SKM-1 (cell line): ENCODE results near the gene KREMEN1.
A peak's percentile ranks its signal among the peaks of the same experiment; 100 is the strongest.

Source experiments
- DNase-seq: peaks from one replicate; lab custom pipeline; 2025; ENCODE audit not compliant: unreplicated experiment; lab: John Stamatoyannopoulos, UW

Gene KREMEN1

GRCh38 chr22:29149841-29150555 is 77.2 kb downstream of the KREMEN1 start:
- no peak for DNase-seq

DNA sequence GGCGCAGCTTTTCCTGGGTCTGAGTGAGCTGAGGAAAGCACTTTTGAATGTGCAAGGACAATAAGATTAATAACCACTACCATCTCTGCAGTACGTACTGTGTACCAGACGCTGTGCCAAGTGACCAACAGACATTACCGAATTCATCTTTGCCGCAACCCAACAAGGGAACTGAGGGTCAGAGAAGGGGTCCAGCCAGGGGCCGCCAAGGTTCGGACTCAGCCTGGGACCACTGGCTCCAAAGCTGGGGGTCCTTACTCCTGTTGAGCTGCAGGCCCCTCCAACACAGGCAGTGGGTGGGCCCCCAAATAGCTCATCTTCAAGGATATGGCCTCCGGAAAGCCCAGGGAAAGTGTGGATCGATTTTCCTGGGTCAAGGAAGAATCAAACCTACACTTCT is 77.9 kb downstream of the KREMEN1 start:
- DNase-seq = no peak

- no peak for DNase-seq
Observed at GRCh38 chr22:29151316-29151715, 78.5 kb downstream of the KREMEN1 start.

DNA sequence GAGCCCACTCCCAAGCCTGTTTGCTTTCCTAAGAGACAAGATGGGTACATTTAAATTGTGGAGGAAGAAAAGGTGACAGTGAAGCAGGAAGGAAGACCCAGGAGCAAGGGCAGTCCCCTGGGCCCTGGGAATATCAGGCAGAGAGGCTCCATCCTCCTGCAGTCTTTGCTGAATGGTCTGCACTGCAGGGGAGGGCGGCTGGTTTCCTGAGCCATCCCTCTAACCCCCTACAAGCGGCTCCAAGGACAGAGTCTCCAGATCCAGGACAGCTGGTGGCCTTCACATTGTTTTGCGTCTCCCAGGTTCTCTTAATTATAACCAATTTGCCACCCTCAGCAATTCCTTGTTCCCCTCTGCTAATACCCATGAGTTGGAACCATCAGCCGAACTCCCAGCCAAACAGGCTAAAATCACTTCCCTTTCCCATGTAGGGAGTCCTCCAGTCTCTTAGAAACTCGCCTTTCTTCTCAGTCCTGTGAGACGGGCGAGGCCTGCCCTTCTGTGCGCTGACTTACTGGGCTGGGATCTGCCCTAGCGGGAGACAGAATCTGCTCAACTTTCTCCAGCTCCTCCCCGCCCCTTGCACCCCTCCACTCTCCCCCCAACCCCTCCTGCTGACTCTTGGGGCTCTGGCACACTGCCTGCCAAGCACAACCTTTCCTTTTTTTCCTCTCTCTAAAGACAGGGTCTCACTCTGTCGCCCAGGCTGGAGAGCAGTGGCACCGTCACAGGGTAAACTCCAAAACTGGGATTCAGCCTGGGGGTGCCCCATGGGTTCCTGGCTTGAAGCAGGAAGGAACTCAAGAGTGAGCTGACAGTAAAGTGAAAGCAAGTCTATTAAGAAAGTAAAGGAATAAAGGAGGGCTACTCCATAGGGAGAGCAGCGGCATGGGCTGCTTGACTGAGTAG is 79.5 kb downstream of the KREMEN1 start:
- no peak for DNase-seq

GRCh38 chr22:29152954-29153719 is 80.3 kb downstream of the KREMEN1 start:
- DNase-seq = no peak

DNA sequence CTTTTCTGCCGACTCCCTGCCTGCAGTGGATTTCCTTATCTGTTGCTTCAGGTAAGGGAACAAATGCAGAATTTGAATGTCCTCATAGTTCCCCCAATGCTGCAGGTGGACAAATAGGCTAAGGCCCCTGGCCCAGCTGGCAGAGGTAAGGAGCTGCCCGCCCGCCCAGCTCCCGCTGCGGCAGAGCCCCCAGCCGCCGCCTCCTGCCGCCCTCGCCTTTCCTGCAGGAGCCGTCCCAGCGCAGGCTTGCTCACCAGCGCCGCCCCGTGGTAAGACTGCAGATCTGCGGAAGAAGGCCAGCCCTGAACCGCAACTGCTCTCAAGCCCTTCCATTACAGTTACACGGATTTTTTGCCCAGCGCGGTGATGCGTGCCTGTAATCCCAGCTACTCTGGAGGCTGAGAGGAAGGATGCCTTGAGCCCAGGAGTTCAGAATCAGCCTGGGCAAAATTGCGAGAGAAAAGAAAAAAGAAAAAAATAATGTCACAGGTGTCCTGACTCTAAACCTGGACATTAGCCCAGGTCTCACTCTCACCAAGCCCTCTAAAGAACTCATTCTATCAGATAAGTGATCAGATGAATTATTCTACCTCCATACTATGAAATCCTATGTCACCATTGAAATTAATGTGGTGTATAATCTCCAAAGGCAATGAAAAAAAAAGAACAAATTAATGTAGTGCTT is 81.7 kb downstream of the KREMEN1 start:
- peak; percentile 52 for DNase-seq

GRCh38 chr22:29155966-29156365 is 83.1 kb downstream of the KREMEN1 start:
- DNase-seq = no peak

DNA sequence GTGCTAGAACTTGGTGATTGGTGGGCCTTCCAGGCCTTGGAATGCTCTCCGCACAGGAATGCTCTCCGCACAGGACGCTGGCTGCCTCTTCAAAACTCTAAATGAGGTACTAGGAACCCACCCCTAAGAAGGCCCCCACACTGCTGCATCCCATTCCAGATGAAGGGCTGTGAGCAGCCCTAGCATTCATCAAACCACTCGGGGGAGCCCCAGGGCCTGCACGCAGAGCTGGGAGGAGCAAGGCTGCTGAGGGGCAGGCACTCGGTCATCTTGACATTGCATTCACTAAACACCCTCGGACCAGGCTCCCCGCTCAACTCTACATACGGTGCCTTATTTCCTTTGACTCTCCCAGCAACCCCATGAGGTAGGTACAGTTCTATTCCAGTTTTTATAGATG is 83.7 kb downstream of the KREMEN1 start:
- no peak for DNase-seq

DNA sequence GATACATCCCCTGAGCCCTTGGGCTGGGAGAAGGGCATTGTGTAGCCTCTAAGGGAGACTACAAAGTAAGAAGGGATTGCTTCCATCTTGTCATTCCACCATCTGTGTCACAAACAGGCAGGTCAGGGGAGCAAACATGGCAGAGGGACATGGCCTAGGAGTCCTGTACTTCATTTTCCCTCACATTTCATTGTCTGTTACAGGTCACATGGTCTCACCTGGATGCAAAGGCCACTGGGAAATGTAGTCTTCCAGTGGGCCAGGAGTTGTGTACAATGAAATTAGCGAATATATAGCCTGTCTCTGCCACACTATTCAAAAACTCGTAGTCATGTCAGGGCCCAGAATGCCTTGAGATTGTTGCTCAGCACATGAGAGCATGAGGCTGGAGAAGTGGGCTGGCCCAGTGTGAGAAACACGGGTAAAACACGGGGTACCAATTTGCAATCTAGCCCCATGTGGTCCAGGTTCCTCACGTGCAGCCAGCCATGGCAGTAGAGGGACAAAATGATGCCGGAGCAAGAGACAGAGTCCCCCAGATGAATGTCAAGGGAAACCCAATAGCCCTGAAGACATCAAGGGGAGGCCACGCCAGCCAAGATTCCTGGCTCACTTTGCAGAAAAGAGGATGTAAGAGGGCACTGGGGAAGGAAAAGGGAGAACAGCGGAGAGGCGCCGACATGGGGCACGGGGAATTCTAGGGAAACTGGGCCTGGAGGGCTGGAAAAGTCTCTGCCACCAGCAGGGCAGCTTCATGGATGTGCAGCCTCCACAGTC is 85.1 kb downstream of the KREMEN1 start:
- DNase-seq = no peak

- no peak for DNase-seq
Observed at GRCh38 chr22:29158546-29158945, 85.7 kb downstream of the KREMEN1 start.

- DNase-seq = no peak
Observed at GRCh38 chr22:29163808-29164207, 91.0 kb downstream of the KREMEN1 start.

- DNase-seq = no peak
Observed at GRCh38 chr22:29165321-29166060, 92.7 kb downstream of the KREMEN1 start.

DNA sequence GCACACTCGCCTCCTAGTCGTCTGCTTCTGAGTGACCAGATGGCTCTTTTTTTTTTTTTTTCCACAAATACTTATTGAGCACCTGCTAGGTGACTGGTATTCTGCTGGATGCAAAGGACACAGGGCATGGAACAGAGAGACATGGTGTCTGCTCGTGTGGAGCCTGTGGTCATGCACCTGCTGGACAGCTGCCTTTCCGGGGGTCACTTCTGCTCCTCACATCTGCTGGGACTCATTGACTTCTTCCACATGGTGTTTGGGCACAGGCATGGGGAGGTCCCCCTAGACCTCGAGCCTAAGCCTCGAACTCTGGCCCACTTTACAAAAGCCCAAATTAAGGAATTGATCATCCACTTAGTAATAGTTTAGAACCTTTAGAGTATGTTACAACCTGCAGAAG is 93.3 kb downstream of the KREMEN1 start:
- DNase-seq = no peak

DNA sequence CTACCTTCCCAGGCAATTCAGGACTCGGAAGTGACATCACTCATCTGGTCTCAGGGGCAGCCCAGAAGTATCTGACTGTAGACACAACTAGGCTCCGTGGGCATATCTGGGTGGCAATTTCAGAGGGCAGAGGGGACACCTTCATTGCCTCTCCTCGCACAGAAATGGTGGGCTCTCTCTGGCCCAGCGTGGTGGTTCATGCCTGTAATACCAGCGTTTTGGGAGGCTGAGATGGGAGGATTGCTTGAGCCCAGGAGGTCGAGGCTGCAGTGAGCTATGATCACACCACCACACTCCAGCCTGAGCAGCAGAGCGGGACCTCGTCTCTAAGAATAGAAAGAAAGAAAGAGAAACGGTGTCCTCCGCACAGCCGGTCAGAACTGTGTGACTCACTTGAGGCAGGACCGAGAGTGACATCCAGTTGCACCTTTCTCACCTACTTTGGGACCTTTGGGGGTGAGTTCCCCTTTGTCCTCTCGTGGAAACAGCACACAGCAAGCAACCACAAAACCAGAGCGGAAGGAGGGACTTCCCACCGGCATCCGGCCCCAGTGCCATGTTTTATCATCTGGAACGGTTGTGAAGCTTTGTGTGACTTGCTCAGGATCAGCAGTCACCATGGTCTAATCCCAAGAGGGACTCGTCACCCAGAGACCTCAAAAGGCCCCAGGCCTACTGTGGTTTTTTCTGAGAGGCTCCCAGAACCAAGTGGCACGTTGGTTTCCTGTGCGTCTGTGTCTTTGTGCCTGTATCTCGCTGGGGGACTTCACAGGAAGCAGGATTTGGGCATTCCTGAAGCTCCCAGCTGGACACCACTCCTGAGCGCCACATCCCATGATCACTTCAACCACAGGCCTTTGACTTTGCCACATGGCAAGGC is 94.4 kb downstream of the KREMEN1 start:
- DNase-seq = peak; percentile 90

- DNase-seq = no peak
Observed at GRCh38 chr22:29171721-29172120, 98.9 kb downstream of the KREMEN1 start.

DNA sequence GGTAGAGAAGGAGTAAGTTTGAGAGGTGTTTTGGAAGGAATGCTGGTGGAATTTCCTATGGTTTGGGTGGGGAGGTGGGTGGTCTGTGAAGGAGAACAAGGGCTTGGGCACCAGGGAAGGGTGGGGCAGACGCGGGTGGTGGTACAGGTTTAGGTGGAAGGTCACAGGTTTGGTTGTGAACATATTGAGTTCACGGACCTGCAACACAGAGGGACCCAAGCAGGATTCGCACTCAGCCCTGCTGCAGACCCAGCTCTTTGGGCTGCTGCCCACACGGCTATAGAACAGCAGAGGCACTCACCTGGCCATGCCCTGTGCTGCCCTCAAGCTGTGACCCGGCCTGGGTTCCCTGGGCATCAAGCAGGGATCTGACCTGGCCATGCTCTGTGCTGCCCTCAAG is 99.4 kb downstream of the KREMEN1 start:
- no peak for DNase-seq

GRCh38 chr22:29175312-29175835 is 102.5 kb downstream of the KREMEN1 start:
- no peak for DNase-seq
